ENCODE measurements around the gene ZMYND19.

GRCh38 chr9:137632230-137633161 lies 42.2 kb upstream of the ZMYND19 start:
- no peak for TF ChIP-seq CTCF (IDR thresholded peaks at IDR 0.05 in 4 of 5, conservative IDR thresholded peaks at IDR 0.05 in 1 of 5)
- no peak for TF ChIP-seq POLR2A (IDR thresholded peaks at IDR 0.05)
